Endothelial cell of umbilical vein (primary cell): ENCODE results near the gene USP12. TPM values are rescaled to one million over a fixed set of nuclear protein-coding genes. Genes with fewer than 3 reads are reported as not detected.

Source experiments
- BruUV-seq: library from RNA; stranded (reverse); fragments of 400-500 nt; replicated peaks from 2 replicates; lab custom pipeline; 2021; lab: Mats Ljungman, UMichigan
- CTCF ChIA-PET: fragments of 300-600, 350-600 bp; sonication (Branson Sonifier 250); formaldehyde crosslinking; loops from one replicate; lab custom pipeline; 2021; ENCODE audit warnings: antibody characterized with exemption, inconsistent platforms; lab: Charles Lee
- POLR2A ChIA-PET: fragments of 300-600, 350-600 bp; sonication (Branson Sonifier 250); formaldehyde crosslinking; loops from one replicate; lab custom pipeline; 2021; ENCODE audit warnings: antibody characterized with exemption, inconsistent platforms; lab: Charles Lee
- DNase-seq: peaks from one replicate; pipeline ENCODE4 v3.0.0-alpha.2; 2011; ENCODE audit warnings: low read depth, low spot score
- FAIRE-seq: peaks from 2 replicates; lab custom pipeline; 2011; peaks lifted over from hg19 to GRCh38; lab: Jason Lieb, UNC
- H2AFZ ChIP-seq: 2 replicates; pipeline ENCODE4 v1.6.0; 2012; ENCODE audit warnings: low read depth, low read length, control low read depth, inconsistent platforms
- H3K27ac ChIP-seq: 2 replicates; pipeline ENCODE4 v1.5.1; 2011; ENCODE audit warnings: low read depth, mild to moderate bottlenecking, control low read depth, low read length, moderate library complexity; ENCODE audit not compliant: insufficient read depth
- H3K27me3 ChIP-seq, 2 experiments: 2 replicates each; pipeline versions ENCODE4 v1.6.0 to v1.6.1; 2011; ENCODE audit warnings: low read length in 2 of 2, mixed read lengths in 1 of 2; ENCODE audit not compliant: control insufficient read depth in 2 of 2, insufficient read depth in 2 of 2
- H3K36me3 ChIP-seq, 2 experiments: 2 replicates in 1 of 2; 3 replicates in 1 of 2; pipeline ENCODE4 v1.5.1; 2011; ENCODE audit warnings: low read length in 2 of 2, mild to moderate bottlenecking in 1 of 2, moderate library complexity in 1 of 2; ENCODE audit not compliant: control insufficient read depth in 2 of 2, insufficient read depth in 2 of 2; ENCODE audit errors: extremely low read depth in 1 of 2
- H3K4me1 ChIP-seq: 3 replicates; pipeline ENCODE4 v1.5.1; 2011; ENCODE audit warnings: mild to moderate bottlenecking, low read length; ENCODE audit not compliant: control insufficient read depth, insufficient read depth; ENCODE audit errors: extremely low read depth
- H3K4me2 ChIP-seq: 2 replicates; pipeline ENCODE4 v1.6.1; 2011; ENCODE audit warnings: low read length, control low read depth, mixed read lengths; ENCODE audit not compliant: insufficient read depth
- H3K4me3 ChIP-seq, 3 experiments: fragments of 200-600 bp in 1 of 3; sonication (generic), shearing (Covaris generic) in 1 of 3; replicated peaks in 1 of 3; 2 replicates each; pipeline ENCODE4 v1.5.1; 2011 to 2016; ENCODE audit warnings: control low read depth in 3 of 3, low read length in 3 of 3, mild to moderate bottlenecking in 2 of 3, inconsistent platforms in 1 of 3, low read depth in 1 of 3, moderate library complexity in 1 of 3; ENCODE audit not compliant: insufficient read depth in 1 of 3
- H3K79me2 ChIP-seq: 2 replicates; pipeline ENCODE4 v1.6.0; 2012; ENCODE audit warnings: low read length, inconsistent platforms; ENCODE audit not compliant: control insufficient read depth, insufficient read depth
- H3K9ac ChIP-seq: replicated peaks from 2 replicates; pipeline ENCODE3; 2011; ENCODE audit warnings: low read length, control low read depth; ENCODE audit not compliant: insufficient read depth; ENCODE audit errors: extremely low read depth
- H3K9me1 ChIP-seq: replicated peaks from 3 replicates; pipeline ENCODE4 v1.6.0; 2011; ENCODE audit warnings: mild to moderate bottlenecking, low read length; ENCODE audit not compliant: control insufficient read depth, insufficient read depth; ENCODE audit errors: extremely low read depth
- H3K9me3 ChIP-seq: replicated peaks from 2 replicates; pipeline ENCODE4 v1.5.1; 2012; ENCODE audit warnings: low read length, inconsistent platforms; ENCODE audit not compliant: control insufficient read depth, insufficient read depth
- H4K20me1 ChIP-seq: replicated peaks from 2 replicates; pipeline ENCODE3; 2011; ENCODE audit warnings: mild to moderate bottlenecking, low read length; ENCODE audit not compliant: control insufficient read depth, insufficient read depth; ENCODE audit errors: extremely low read depth
- CTCF ChIP-seq, 2 donors: IDR thresholded peaks; 1 replicate in 1 of 2; 2 replicates in 1 of 2; pipeline ENCODE4 v1.5.1; 2011; ENCODE audit warnings: low read length in 2 of 2, mild to moderate bottlenecking in 2 of 2, moderate library complexity in 2 of 2, control low read depth in 1 of 2, inconsistent platforms in 1 of 2, low read depth in 1 of 2; ENCODE audit not compliant: insufficient read depth in 1 of 2; ENCODE audit errors: extremely low read depth in 1 of 2
- EZH2 ChIP-seq: IDR thresholded peaks from 2 replicates; pipeline ENCODE4 v1.6.1; 2012; ENCODE audit warnings: borderline replicate concordance, low read depth, mild to moderate bottlenecking, moderate library complexity, low read length, inconsistent platforms; ENCODE audit not compliant: severe bottlenecking
- FOS ChIP-seq: IDR thresholded peaks from 2 replicates; pipeline ENCODE4 v1.6.1; 2011; ENCODE audit warnings: mild to moderate bottlenecking, low read length, moderate library complexity, borderline replicate concordance; ENCODE audit not compliant: insufficient read depth
- GATA2 ChIP-seq: IDR thresholded peaks from 2 replicates; pipeline ENCODE4 v1.7.0; 2011; ENCODE audit warnings: low read depth, mild to moderate bottlenecking, moderate library complexity, mixed read lengths, low read length; ENCODE audit not compliant: insufficient read length, insufficient read depth
- JUN ChIP-seq: IDR thresholded peaks from 2 replicates; pipeline ENCODE4 v1.6.1; 2011; ENCODE audit warnings: borderline replicate concordance, low read depth; ENCODE audit not compliant: insufficient read length, insufficient read depth
- MAX ChIP-seq: IDR thresholded peaks from 2 replicates; pipeline ENCODE4 v1.6.1; 2011; ENCODE audit not compliant: insufficient read depth, insufficient read length
- MYC ChIP-seq: IDR thresholded peaks from one replicate; pipeline ENCODE4 v1.6.1; 2011; ENCODE audit warnings: mild to moderate bottlenecking, low read depth, low read length
- POLR2A ChIP-seq: IDR thresholded peaks from 2 replicates; pipeline ENCODE4 v1.6.1; 2012; ENCODE audit warnings: low read depth, mild to moderate bottlenecking, control low read depth, low read length
- POLR2AphosphoS5 ChIP-seq: IDR thresholded peaks from 2 replicates; pipeline ENCODE4 v1.6.1; 2012; ENCODE audit warnings: low read depth, mild to moderate bottlenecking, control low read depth, low read length, moderate library complexity; ENCODE audit not compliant: insufficient read depth
- dilution Hi-C: fragments of 300-500 bp; cut with MboI; formaldehyde crosslinking; loops from one replicate; pipeline ENCODE4 v1.15.0; 2019; ENCODE audit warnings: low sequenced_read_pairs; ENCODE audit not compliant: extremely low pct_ligation_motif_present
- intact Hi-C: fragments of 100-400 bp; cut with micrococcal nuclease; formaldehyde crosslinking; loops from one replicate; pipeline ENCODE4 v1.10.0; 2022
- polyA plus RNA-seq, 4 experiments: library from polyadenylated mRNA; depleted of rRNA in 3 of 4; stranded (reverse) in 3 of 4; unstranded in 1 of 4; fragments of >200 nt; gene quantifications; 2 replicates each; pipeline versions ENCODE4 v1.2.1 to v1.2.3, GENCODE V29; 2011 to 2012; ENCODE audit warnings: missing spikeins in 1 of 4
- total RNA-seq: library from RNA; stranded (reverse); gene quantifications from 2 replicates; pipeline ENCODE4 v1.2.3, GENCODE V29; 2021

The USP12 gene
- total and polyA plus RNA-seq, 2 donors (not counting 3 experiments of a cell fraction or from before 2014, with no cell fraction given): 6.2 to 33.4 TPM

- dilution Hi-C loops: no loop called here
- Histone ChIP-seq H3K4me1 (peaks cover 9% of the 10 kb centered on the region), H3K9ac (no peak overlapping the region), H3K4me3 (no peak overlapping the region), H3K9me1 (no peaks in the 10 kb centered on the region), H3K9me3 (no peaks in the 10 kb centered on the region), H3K4me2 (no peak overlapping the region), H2AFZ (no peak overlapping the region), H3K27ac (no peak overlapping the region), H3K27me3 (no peaks in the 10 kb centered on the region), H4K20me1 (peaks cover 9% of the 10 kb centered on the region), H3K36me3 (peaks cover 0 to 2% of the 10 kb centered on the region in 2 experiments), H3K79me2 (peaks cover 85% of the 10 kb centered on the region)
- BruUV-seq: no TSS peak
- FAIRE-seq (no peak), DNase-seq (no peak)
- ChIA-PET POLR2A (no interaction called here), CTCF (no interaction called here)
- intact Hi-C loops: no loop called here
- TF ChIP-seq POLR2AphosphoS5 (no peak), JUN (no peak), POLR2A (no peak), MAX (no peak), FOS (no peak), GATA2 (no peak)
These were observed 53.7 kb downstream of the USP12 start for GRCh38 chr13:27117952-27118351.

GRCh38 chr13:27117158-27117557, 54.5 kb downstream of the USP12 start:
- no peak for FAIRE-seq

More at GRCh38 chr13:27117158-27117557, 54.5 kb downstream of the USP12 start:
- H4K20me1 ChIP-seq: peaks cover 9% of the 10 kb centered on the region
- POLR2A ChIA-PET: no interaction called here
- no peak overlapping the region for H3K4me2 ChIP-seq
- H3K4me3 ChIP-seq: no peak overlapping the region
- DNase-seq: peak; percentile 31
- CTCF ChIA-PET: no interaction called here
- no peak overlapping the region for H2AFZ ChIP-seq
- intact Hi-C loops: no loop called here
- H3K4me1 ChIP-seq: peaks cover 9% of the 10 kb centered on the region
- H3K79me2 ChIP-seq: peaks cover 83% of the 10 kb centered on the region
- H3K36me3 ChIP-seq: peaks cover 0 to 2% of the 10 kb centered on the region in 2 experiments
- no TSS peak for BruUV-seq
- no peak overlapping the region for H3K27ac ChIP-seq
- no peaks in the 10 kb centered on the region for H3K9me1 ChIP-seq
- dilution Hi-C loops: no loop called here
- H3K9me3 ChIP-seq: no peaks in the 10 kb centered on the region
- H3K27me3 ChIP-seq: no peaks in the 10 kb centered on the region
- H3K9ac ChIP-seq: no peak overlapping the region
- TF ChIP-seq POLR2AphosphoS5: no peak
- no peak for TF ChIP-seq GATA2
- TF ChIP-seq MAX: no peak
- no peak for TF ChIP-seq EZH2
- TF ChIP-seq MYC: no peak
- TF ChIP-seq FOS: no peak
- TF ChIP-seq CTCF (IDR thresholded peaks at IDR 0.05; ENCODE audit: extremely low read depth in 1 of 2, insufficient read depth in 1 of 2, low read depth in 1 of 2, low read length in 2 of 2): no peak
- no peak for TF ChIP-seq POLR2A
- no peak for TF ChIP-seq JUN
